Measurements from ENCODE around the gene PNO1. TPM values are rescaled to one million over a fixed set of nuclear protein-coding genes. Genes with fewer than 3 reads are reported as not detected.
"Not testable (repeated sequence)": the region's sequence is repeated elsewhere in the genome, so short reads cannot be mapped to it uniquely, and the experiment has no call there.

The PNO1 gene
- total RNA-seq, result 13.1 TPM

GRCh38 chr2:68157402-68158133 lies at the start of gene PNO1:
PNO1 (plus strand) TSS chr2:68157888; CDS start chr2:68157935, 47 bp downstream.
- DNase-seq, result peak; percentile 98

GRCh38 chr2:68108120-68108519 lies 49.6 kb upstream of the PNO1 start:
- DNase-seq, result no peak

- DNase-seq, result no peak
These were observed 47.6 kb upstream of the PNO1 start for GRCh38 chr2:68110102-68110501.

- DNase-seq, result no peak
These were observed 41.7 kb upstream of the PNO1 start for GRCh38 chr2:68115965-68116364.

GRCh38 chr2:68117922-68118321 lies 39.8 kb upstream of the PNO1 start:
- not testable (repeated sequence) for DNase-seq

GRCh38 chr2:68118816-68119215 lies 38.9 kb upstream of the PNO1 start:
- no peak for DNase-seq

GRCh38 chr2:68119504-68119903 lies 38.2 kb upstream of the PNO1 start:
- no peak for DNase-seq

GRCh38 chr2:68121873-68122679 lies 35.6 kb upstream of the PNO1 start:
- DNase-seq, result peak; percentile 39

- no peak for DNase-seq
These were observed 35.1 kb upstream of the PNO1 start for GRCh38 chr2:68122680-68122964.

GRCh38 chr2:68124321-68124720 lies 33.4 kb upstream of the PNO1 start:
- DNase-seq, result no peak

GRCh38 chr2:68125821-68126220 lies 31.9 kb upstream of the PNO1 start:
- DNase-seq, result no peak

GRCh38 chr2:68126561-68126960 lies 31.1 kb upstream of the PNO1 start:
- DNase-seq, result no peak

- no peak for DNase-seq
These were observed 30.1 kb upstream of the PNO1 start for GRCh38 chr2:68127358-68128242.

- no peak for DNase-seq
These were observed 23.6 kb upstream of the PNO1 start for GRCh38 chr2:68134120-68134519.

- no peak for DNase-seq
These were observed 23.1 kb upstream of the PNO1 start for GRCh38 chr2:68134554-68134953.

GRCh38 chr2:68135448-68136320 lies 22.0 kb upstream of the PNO1 start:
- DNase-seq, result no peak

- DNase-seq, result no peak
These were observed 15.8 kb upstream of the PNO1 start for GRCh38 chr2:68141875-68142274.

GRCh38 chr2:68151037-68151436 lies 6.7 kb upstream of the PNO1 start:
- no peak for DNase-seq

- DNase-seq, result no peak
These were observed 4.9 kb upstream of the PNO1 start for GRCh38 chr2:68152681-68153347.

GRCh38 chr2:68155618-68156017 lies 2.1 kb upstream of the PNO1 start:
- no peak for DNase-seq

- DNase-seq, result no peak
These were observed 1.3 kb upstream of the PNO1 start for GRCh38 chr2:68156419-68156818.
